K562 (cell line): ENCODE results near the gene CDK14.

Experiments
- CTCF ChIP-seq, 3 experiments: IDR thresholded peaks in 2 of 3; conservative IDR thresholded peaks in 1 of 3; 2 replicates each; pipeline ENCODE4 v1.5.1; 2011 to 2012; ENCODE audit warnings: low read length in 3 of 3, mild to moderate bottlenecking in 3 of 3, control low read depth in 2 of 3, improper control_type of control experiment in 1 of 3, inconsistent platforms in 1 of 3, low read depth in 1 of 3, mixed read lengths in 1 of 3, moderate library complexity in 1 of 3; ENCODE audit not compliant: insufficient read depth in 2 of 3
- MYC ChIP-seq, 2 experiments: fragments of 250-450 bp in 1 of 2; sonication (Bioruptor Pico) in 1 of 2; IDR thresholded peaks; 2 replicates each; pipeline versions ENCODE4 v1.5.1 to v1.6.1; 2012 to 2021; ENCODE audit warnings: low read depth in 2 of 2, borderline replicate concordance in 1 of 2, improper control_type of control experiment in 1 of 2, low read length in 1 of 2, mild to moderate bottlenecking in 1 of 2, moderate library complexity in 1 of 2
- POLR2AphosphoS5 ChIP-seq: IDR thresholded peaks from 2 replicates; pipeline ENCODE4 v1.6.1; 2011; ENCODE audit warnings: mild to moderate bottlenecking, low read depth, low read length, moderate library complexity; ENCODE audit not compliant: control insufficient read depth, insufficient read depth
- ZBTB1 ChIP-seq: sonication (generic); formaldehyde crosslinking; IDR thresholded peaks from 2 replicates; pipeline ENCODE4 v1.8.1; 2023; ENCODE audit warnings: missing genetic modification reagents, low read depth, mild to moderate bottlenecking, borderline replicate concordance
- TF ChIP-seq, protein P1 (sequence below): fragments of 450-650 bp; formaldehyde crosslinking; IDR thresholded peaks from 2 replicates; pipeline ENCODE4 v1.4.0; 2020; ENCODE audit warnings: mild to moderate bottlenecking, moderate library complexity

DNA sequence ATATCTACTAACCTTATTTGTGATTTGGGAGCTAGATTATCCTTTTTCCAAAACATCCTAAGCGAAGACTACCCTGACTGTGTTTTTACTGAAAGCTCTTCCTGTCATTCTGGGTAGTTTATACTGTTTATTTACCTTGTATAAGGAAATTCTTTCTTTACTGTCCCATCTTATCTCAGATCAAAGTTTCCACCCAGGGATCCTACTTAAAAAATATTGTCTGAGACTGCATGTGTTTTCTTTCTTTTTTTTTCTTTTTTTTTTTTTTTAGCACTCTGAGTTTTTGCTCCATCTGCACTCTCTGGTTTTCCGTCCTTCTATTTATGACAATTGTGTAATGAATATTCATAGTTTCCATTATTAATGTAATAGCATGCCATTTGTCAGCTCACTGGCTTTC is 26.5 kb downstream of the CDK14 start:
- TF ChIP-seq MYC (IDR thresholded peaks at IDR 0.05; ENCODE audit: low read depth, low read length) (no peak), MYC (CRISPR knock-in tag; IDR thresholded peaks at IDR 0.05; ENCODE audit: borderline replicate concordance, low read depth) (no peak), CTCF (IDR thresholded peaks at IDR 0.05 in 2 of 3, conservative IDR thresholded peaks at IDR 0.05 in 1 of 3; ENCODE audit: insufficient read depth in 2 of 3, low read depth in 1 of 3, low read length in 3 of 3) (no peak), POLR2AphosphoS5 (no peak), ZBTB1 (CRISPR knock-in tag) (no peak)
- TF ChIP-seq, protein P1, sequence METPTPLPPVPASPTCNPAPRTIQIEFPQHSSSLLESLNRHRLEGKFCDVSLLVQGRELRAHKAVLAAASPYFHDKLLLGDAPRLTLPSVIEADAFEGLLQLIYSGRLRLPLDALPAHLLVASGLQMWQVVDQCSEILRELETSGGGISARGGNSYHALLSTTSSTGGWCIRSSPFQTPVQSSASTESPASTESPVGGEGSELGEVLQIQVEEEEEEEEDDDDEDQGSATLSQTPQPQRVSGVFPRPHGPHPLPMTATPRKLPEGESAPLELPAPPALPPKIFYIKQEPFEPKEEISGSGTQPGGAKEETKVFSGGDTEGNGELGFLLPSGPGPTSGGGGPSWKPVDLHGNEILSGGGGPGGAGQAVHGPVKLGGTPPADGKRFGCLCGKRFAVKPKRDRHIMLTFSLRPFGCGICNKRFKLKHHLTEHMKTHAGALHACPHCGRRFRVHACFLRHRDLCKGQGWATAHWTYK (CRISPR knock-in tag) = no peak
